ENCODE results near the gene C1QTNF8.

C1QTNF8 gene

DNA sequence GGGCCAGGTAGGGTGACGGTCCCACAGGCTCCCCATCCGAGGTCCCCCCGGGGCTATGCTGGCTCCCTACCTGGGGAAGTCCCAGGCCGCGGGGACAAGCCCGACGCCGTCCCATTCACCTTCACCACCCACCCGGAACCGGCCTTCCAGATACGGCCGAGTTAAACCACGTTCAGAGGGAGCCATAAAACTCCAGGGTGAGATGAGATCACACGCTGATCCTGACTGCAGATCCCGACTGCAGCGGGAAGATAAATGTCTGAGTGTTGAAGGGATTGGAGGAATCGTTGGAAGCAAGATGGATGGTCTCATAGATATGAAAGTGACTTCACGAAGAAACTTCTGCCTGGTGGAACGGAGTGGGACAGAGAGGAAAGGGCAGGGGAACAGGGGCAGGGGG lies 13.6 kb upstream of the C1QTNF8 start:
- no peak for DNase-seq (ENCODE audit: low read depth, low spot score)

DNA sequence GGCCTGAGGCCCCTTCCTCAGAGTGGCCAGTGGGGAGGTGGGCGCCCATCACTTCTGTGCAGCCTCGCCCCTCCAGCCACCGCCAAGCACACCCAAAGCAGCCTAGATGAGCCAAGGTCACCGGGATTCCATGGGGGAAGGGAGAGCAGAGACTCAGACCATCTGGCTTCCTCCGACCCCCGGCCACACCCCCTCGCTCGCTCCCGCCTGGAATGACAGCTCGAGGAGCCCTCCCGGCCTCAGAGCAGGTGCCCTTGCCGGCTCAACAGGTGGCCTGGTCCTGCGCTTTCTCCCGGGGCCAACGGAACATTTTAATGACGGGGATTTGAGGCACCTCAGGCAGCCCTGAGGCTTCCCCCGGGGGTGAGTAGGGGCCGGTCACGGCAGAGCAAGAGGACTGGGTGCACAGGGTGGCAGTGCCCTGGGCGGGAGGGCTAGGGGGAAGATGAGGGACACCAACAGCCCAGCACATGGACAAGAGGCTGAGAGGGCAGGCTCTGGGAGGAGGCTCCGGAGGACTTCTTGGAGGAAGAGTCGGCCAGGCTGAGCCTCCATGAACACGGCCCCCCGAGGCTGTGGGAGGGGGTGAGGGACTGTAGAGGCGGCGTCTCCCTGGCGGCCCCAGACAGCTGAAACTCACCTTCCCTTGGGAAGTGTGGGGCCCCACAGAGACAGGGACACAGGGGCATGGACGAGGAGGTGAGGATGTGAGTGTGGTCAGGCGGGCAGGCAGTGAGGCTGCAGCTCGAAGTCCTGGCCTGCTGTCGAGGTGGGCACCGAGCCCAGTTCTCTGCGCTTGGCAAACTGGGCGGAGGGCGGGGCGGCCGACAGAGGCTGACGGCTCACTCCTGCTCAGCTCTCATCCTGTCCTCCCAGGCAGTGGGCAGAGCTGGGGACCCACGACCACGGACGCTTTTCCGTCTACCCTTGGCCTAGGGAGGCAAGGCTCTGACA lies 12.5 kb upstream of the C1QTNF8 start:
- no peak for DNase-seq (ENCODE audit: low read depth, low spot score)

DNA sequence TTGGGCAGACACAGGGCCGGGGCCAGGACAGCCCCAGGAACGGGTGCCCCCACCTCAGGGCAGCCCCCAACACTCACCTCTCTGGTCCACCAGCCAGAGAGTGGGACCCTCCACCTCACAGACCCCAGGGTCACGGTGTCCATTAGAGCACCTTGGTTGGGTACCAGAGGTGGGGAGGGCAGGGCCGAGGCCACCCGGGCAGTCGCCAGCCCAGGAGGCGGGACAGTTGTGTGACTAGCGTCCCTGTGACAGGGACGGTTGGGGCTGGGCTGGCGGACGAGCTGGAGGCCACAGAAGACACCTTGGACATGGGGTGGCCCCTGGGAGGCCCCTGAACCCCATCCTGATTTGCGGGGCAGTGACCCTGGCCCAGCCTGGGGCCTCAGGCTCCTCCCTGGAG lies 11.7 kb upstream of the C1QTNF8 start:
- no peak for DNase-seq (ENCODE audit: low read depth, low spot score)

DNA sequence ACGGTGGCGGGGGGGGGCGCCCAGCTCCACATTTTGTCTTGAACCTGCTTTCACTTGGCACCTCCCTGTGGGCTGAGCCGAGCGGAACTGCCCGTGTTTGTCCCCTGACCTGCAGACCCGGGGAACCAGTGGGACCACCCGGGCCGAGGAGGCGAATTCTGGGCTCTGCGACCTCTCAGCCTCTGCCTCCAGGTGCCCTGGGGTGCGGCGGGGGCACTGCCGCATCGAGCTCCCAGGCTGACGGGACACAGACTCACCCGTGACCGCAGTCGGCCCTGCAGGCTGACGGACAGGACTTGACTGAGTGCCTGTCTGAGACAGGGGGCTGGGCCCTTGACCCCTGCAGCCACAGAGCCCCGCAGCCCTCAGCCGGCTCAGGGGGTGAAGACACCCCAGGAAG lies 11.1 kb upstream of the C1QTNF8 start:
- no peak for DNase-seq (ENCODE audit: low read depth, low spot score)

DNA sequence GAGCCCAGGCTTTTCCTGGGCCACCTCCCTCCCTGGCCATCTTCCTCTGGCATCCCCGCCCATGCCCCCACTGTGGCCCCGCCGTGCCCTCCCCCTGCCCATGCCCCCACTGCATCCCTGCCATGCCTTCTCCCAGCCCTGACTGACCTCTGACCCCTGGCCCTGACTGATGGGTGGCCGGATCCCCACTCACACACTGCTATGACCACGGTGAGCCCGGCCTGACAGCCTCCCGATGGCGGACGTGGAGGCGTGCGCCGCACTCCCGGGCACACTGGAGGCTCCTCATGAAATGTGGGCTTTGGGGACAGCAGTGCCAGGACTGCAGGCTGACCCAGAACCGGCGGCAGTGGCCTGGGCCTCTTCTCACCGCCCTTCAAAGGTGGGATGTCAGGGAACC lies 10.6 kb upstream of the C1QTNF8 start:
- DNase-seq (ENCODE audit: low read depth, low spot score) = no peak

DNA sequence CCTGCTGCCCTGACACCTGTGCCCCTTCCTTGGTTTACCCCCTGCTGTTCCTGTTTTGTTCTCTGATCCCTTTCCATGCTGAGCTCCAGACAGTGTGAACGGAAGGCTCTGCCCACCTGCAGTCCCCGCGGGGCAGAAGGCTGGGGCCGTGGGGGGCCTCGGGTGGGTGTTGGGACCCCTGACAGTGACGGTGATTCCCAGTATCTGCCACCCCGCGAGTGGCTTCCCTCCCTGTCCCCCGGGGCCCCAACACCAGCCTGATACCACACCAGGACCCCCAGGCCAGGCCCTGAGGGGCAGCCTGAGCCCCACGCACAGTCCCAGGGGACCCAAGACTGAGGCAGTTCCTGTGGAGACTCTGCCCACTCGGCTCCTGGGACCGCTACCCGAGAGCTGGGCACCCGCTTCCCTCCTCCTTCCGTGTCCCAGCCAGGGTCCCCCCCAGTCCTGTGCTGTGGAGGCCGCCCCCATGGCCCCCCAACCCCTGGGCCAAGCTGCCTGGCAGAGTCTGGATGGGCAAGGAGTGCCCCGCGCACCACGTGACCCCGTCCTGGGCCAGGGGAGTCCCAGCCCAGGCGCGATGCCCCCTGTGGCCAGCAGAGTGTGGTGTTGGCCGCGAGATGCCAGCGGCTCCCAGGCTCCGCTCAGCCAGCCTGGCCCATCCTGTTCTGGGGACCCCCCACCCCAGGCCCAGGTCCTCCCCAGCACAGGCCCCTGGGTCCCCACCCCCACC lies 10.0 kb upstream of the C1QTNF8 start:
- no peak for DNase-seq (ENCODE audit: low read depth, low spot score)

DNA sequence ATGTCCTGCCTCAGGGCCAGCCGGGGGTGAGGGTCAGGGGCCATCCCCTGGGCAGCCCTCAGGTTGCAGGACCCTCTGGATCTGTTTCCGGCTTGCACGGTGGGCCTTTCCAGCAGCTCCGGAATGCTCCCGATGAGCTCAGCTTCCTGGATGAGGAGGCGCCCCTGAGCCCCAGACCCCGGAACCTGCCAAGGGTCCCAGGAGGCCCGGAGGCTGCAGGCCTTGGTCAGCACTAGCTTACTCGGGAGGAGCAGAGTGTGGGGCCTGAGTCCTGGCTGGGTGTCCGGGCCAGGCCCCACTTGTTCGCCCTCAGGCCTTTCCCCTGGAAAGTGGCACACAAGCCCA lies 7.6 kb upstream of the C1QTNF8 start:
- no peak for DNase-seq (ENCODE audit: low read depth, low spot score)

DNA sequence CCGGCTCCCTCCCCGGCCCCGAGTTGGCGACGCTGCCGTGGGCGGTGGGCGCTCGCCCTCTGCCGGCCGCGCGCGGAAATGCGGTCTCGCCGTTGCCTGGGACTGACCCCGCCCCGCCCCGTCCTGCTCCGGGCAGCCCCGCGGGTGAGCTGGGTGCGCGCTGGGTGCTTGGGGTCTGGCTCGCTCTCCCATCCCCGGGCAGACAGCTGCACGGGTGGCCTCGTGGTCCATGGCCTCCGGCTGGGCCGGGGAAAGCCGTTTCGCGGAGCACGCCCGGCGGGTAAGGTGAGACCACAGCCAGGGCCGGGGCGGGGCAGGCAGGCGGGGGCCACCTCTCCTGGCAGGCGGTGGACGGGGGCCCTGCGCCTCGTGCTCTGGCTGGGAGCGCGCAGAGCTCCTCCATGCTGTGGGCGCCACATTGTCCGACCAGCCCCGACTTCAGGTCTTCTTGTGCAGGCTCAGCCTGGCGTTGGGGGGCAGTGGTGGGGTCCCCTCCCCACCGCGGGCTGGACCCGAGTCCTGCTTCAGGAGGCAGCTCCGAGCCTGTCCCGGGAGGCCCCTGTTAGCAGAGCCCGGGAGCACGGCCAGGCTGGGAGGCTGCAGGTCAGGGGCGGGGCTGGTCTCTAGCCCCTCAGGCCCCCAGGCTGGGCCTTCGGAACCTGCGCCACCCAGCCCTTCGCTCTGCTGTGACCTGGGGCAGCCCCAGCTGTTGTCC lies 7.0 kb upstream of the C1QTNF8 start:
- no peak for DNase-seq (ENCODE audit: low read depth, low spot score)

DNA sequence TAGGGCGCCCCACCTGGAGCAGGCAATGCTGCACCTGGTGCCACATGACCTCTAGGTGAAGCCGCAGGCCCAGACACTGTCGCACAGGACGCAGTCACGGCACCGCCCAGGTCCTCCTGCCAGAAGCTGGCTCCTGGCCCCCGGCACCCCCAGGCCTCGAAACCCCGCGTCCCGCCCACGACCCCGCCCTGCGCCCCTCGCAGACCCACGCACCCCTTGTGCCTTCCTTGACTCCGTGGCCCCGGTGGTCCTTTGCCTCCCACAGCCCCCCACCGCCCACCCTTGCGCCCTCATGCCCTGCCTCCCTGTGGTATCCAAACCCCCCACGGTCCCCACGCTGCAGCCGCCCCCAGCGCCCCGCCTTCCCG lies 6.3 kb upstream of the C1QTNF8 start:
- no peak for DNase-seq (ENCODE audit: low read depth, low spot score)

DNA sequence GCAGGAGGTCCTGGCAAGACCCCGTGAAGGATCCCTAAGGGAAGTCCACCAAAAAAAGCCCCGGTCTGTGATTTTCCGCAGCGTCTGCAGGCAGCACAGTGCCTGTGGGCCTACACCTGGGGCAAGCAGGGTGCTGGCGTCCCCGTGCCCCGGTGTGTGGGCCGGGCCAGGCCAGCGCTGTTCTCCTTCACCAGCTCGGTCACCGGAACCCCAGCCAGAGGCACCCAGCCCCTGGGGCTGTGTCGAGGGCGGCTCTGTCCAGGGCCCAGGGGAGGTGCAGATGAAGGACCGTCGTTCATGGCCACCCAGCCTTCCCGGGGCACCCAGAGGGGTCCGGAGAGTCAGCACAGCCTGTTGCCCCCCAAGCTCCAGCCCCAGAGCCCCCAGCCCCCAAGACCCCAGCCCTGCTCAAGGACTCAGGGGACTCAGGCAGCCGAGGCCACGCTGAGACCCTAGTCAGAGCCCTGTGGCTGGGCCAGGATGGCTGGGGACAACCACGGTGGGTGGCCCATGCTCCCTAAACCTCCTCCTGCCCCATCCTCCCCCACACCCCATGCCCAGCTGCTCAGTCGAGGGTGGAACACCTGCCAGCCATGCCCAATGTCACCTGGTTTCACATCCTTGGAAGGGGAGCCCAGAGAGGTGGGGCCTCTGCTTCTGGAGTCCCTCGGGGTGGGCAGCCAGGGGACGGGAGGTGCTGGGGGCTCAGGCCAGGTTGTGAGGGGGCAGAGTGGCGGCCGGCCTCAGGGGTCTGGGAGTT lies 5.7 kb upstream of the C1QTNF8 start:
- no peak for DNase-seq (ENCODE audit: low read depth, low spot score)

DNA sequence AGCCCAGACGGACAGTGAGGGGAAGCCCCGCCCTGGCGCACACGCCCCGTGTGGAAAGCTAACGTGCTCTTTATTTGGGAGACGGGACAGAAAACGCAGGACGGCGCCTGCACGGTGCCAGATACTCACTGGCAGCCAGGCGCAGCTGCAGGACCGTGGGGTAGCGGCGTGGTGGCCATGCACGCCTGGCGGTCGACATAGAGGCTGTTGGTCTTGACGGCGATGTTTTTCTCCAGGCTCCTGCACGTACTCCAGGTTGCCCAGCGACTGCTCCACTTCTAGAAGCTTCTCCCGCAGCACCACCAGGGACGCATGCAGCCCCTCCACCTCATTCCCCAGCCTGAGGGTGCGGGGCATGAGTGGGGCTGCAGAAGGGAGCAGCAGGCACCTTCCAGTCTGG lies 5.1 kb upstream of the C1QTNF8 start:
- no peak for DNase-seq (ENCODE audit: low read depth, low spot score)

DNA sequence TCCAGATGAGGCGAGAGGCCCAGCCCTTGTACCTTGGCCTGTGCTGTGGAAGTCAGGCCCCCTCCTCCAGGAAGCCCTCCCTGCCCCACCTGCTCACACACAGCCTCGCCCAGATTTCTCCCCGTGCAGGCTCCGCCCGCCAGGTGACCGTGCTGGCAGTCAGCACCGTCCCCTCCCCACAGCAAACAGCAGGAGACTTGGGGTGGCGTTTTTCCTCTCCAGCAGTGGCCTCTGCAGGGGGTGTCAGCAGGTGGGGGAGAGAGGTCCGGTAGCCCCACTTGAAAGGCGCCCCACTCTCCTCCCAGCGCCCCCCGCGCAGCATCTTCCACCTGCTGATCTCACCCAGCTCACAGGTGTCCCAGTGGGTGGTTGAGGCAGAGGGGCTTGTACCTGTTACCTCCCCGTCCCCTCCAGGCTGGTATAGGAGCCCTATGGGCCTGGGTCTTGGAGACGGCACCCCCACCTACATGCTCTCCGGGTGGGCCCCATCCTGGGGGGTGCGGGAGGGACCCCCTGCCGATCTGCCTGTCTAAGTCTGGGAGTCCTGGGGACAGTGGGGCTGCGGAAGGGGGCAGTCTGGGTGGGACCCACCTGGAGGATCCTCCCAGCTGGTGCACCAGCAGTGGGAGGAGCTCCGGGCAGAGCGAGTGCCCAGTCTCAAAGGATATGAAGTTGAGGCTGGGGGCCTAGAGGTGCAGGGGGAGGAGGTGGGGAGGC lies 4.2 kb upstream of the C1QTNF8 start:
- DNase-seq (ENCODE audit: low read depth, low spot score) = no peak

DNA sequence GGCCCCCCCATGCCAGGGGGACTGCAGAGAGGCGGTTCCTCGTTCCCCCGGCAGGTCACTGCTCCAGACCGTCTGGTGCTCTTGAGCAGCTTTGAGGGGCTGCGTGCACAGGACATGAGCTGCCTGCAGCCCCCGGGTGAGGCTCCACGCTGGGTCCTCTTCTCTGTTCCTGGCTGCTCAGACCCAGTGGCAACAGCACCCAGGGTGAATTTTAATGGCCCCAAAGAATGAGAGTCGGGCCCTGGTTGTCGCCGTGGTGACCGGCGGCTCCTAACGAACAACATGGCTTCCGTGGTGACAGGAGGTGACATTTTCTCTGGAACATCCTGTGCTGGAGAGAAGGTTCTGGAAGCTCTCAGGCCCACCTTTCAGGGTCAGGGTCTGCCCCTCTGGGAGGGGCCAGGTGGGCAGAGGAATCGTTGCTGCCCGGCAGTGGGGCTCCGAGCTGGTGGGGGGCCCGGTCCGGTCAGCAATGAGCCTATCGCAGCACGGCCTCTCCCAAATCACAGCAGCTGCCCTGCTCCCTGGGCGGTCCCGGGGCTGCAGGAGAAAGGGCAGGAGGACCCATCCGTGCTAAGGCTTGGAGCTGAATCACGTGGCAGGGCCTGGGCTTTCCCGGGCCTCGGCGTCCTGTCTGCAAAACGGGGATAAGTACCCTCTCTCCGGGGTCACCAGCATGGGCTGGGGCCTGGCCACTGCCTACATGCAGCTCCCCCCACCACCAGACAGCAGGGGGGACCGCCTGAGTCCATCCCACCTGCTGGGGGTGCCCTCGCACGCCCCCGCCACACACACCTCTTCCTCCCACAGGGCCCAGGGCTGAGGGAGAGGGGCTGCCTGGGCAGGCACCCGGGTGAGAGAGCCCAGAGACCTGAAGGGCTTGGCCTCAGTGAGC lies 3.4 kb upstream of the C1QTNF8 start:
- no peak for DNase-seq (ENCODE audit: low read depth, low spot score)

DNA sequence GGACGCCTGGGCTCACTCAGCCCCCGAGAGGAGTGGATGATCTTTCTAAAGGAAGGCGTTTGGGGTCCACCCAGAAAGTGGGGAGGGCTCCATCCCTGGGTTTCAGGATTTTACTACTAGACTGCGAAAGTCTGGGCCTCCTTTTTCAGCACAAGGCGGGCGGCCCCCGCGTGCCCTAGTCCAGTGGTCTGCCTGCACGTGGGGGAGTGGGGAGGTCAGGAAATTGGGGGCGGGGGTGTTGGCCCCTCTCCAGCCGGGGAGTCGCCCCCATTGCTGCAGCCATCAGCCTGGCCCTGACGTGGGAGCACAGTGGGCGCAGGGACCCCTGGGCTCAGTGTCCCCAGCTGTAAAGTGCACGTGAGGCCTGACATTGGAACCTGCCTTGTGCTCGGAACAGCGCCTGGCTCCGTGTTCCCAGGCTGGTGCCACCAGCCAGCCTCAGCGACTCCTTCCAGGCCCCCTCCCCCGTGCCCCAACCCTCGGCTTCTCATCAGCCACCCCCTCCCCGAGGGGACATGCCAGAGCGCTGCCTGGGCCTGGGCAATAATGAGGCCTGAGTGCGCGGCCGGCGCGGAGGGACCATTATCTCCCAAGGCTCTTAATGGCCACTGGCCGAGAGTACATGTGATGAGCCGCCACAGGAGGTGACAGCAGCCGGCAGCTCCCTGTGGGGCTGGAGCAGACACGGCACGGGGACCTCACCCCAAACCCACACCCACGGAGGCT lies 2.4 kb upstream of the C1QTNF8 start:
- no peak for DNase-seq (ENCODE audit: low read depth, low spot score)

DNA sequence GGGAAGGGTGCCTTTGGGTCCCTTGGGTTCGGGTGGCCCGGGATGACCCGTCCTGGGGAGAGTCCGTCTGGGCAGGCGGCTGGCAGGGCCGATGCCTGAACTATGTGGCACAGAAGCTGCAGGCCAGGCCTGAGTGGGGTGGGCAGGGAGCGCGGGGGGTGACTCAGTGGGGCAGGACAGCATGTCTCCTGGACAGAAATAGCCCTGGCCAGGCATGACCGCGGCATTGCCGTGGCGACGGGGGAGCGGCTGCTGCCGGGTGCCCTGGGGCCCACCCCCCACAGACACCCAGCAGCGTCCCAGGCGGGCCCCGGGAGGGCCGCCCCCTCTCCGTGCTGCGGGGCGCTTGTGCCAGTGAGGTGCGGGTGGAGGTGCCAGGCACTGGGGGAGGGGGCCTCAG lies 1.8 kb upstream of the C1QTNF8 start:
- no peak for DNase-seq (ENCODE audit: low read depth, low spot score)

DNA sequence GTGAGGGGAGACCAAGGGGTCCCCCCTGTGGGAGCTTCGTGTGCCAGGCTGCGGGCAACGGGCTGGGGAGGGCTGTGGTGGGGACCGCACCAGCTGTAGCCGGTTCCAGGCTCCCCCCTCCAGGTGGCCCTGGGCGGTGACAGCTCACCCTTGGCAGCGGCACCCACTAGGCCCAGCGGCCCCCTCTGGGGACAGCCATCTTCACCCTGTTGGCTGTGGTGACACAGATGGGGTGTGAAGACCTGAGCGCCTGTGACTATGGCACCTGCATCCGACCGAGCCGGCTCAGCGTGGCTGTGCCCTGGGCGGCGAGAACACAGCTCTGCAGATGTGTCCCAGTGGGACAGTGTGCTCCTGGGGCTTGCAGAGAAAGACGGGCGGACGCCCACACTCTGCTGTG lies 1.1 kb upstream of the C1QTNF8 start:
- DNase-seq (ENCODE audit: low read depth, low spot score) = no peak

DNA sequence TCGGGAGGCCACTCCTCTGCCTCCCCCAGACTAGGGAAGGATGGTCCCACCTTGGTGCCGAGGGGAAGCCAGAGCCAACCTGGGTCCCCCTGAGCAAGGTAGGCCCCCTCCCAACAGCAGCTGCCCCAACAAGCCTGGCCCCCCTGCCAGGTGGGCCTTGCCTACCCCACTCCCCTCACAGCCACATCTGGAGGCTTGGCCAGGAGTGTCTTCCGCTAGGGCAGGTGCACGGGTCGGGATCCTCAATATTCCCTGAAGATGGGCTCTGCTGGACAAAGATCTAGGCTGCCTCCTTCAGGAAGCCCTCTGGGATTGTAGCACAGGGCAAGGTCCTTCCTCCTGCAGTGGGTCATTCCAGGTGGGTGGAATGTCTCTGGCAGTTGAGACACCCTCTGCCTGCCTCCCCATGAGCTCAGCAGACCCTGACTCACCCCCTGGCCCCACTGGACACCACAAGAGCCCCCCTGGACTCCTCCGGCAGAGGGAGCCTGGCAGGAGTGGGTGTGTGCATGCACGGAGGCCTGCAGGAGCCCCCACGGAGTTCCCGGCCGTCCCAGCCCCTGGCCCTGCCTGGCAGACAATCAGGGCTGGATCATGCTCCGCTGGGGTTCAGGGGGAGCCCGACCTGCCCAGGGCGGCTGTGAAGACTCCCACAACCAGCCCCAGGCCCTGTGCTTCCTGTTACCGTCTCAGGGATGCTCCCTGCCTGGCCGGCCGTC lies 435 bp downstream of the C1QTNF8 start:
- no peak for DNase-seq (ENCODE audit: low read depth, low spot score)

DNA sequence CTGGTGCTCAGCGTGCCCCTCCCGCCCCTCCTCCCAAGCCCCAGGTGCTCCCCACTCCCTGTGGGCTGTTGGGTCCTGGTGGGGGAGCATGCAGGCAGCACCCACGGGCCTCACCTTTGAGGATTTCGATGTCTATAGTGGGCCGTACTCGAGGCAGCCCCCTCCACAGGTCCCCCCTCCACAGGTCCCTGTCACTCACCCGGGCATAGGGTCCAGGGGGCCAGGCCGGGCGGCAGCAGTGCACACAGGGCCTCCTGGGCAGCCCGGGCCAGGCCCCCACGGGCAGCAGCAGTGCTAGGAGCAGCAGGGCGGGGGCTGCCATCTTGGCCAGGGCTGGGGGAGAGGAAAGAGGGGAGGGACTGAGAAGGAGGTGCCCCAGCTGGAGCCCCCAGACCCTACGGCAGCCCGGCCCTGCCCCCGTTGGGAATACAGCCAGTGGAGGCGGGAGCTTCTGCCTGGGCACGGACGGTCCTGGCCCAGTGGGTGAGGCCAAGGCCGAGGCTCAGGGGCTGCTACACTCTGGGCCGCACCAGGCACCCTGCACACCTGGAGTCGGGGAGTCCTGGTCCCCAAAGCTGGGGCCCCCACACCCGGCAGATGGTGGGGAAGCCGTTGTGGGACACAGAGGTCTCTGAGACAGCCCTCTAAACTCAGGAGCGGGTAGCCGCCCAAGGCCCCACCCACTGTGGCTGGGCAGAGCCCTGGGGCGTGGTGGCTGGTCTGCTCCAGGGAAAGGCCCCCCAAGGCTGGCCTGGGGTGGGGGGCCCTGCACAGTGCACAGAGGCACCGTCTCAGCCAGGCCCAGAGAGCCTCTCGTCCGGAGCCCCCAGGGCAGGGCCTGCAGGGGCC lies 1.2 kb downstream of the C1QTNF8 start:
- DNase-seq (ENCODE audit: low read depth, low spot score) = no peak

Measured in brain pericyte (primary cell).